AG10803 (cell line): ENCODE measurements around the gene GSDMA.
"Not testable (repeated sequence)": the region's sequence is repeated elsewhere in the genome, so short reads cannot be mapped to it uniquely, and the experiment has no call there.

Experiments used
- DNase-seq: peaks from one replicate; pipeline ENCODE4 v3.0.0; 2010; ENCODE audit warnings: low read depth
- H3K4me3 ChIP-seq: 2 replicates; pipeline ENCODE4 v1.5.1; 2011; ENCODE audit warnings: mild to moderate bottlenecking, low read length, control low read depth
- CTCF ChIP-seq: conservative IDR thresholded peaks from 2 replicates; pipeline ENCODE4 v1.5.1; 2011; ENCODE audit warnings: mild to moderate bottlenecking, low read length, control low read depth, inconsistent platforms

Gene GSDMA

GRCh38 chr17:39943702-39944392, 19.0 kb upstream of the GSDMA start:
- no peak for TF ChIP-seq CTCF
- H3K4me3 ChIP-seq: no peak overlapping the region
- no peak for DNase-seq

- no peak for TF ChIP-seq CTCF
- no peak for DNase-seq
Measured at GRCh38 chr17:39944393-39944711, 18.5 kb upstream of the GSDMA start.

GRCh38 chr17:39946551-39947330, 16.1 kb upstream of the GSDMA start:
- H3K4me3 ChIP-seq: no peak overlapping the region
- TF ChIP-seq CTCF: no peak
- no peak for DNase-seq

More at GRCh38 chr17:39944393-39944711, 18.5 kb upstream of the GSDMA start:
- H3K4me3 ChIP-seq: no peak overlapping the region

- H3K4me3 ChIP-seq, DNase-seq: not testable (repeated sequence)
Measured at GRCh38 chr17:39948489-39948828, 14.3 kb upstream of the GSDMA start.

GRCh38 chr17:39949028-39949427, 13.8 kb upstream of the GSDMA start:
- no peak for TF ChIP-seq CTCF

GRCh38 chr17:39950871-39951348, 11.9 kb upstream of the GSDMA start:
- TF ChIP-seq CTCF: no peak
- no peak overlapping the region for H3K4me3 ChIP-seq
- DNase-seq: no peak

More at GRCh38 chr17:39949028-39949427, 13.8 kb upstream of the GSDMA start:
- H3K4me3 ChIP-seq: no peak overlapping the region
- no peak for DNase-seq

GRCh38 chr17:39951924-39952679, 10.7 kb upstream of the GSDMA start:
- no peak for DNase-seq
- peak overlapping the region; percentile 60 for H3K4me3 ChIP-seq
- no peak for TF ChIP-seq CTCF
